GM19023 (cell line): ENCODE data around the gene ANO6.
"Not testable (repeated sequence)": the region's sequence is repeated elsewhere in the genome, so short reads cannot be mapped to it uniquely, and the experiment has no call there.

Experiments used
- ATAC-seq: cut with Tn5 transposase; IDR thresholded peaks from one replicate; pipeline ENCODE4 v1.9.1; 2021; ENCODE audit warnings: mild to moderate bottlenecking, moderate library complexity; ENCODE audit not compliant: unreplicated experiment

The ANO6 gene

DNA sequence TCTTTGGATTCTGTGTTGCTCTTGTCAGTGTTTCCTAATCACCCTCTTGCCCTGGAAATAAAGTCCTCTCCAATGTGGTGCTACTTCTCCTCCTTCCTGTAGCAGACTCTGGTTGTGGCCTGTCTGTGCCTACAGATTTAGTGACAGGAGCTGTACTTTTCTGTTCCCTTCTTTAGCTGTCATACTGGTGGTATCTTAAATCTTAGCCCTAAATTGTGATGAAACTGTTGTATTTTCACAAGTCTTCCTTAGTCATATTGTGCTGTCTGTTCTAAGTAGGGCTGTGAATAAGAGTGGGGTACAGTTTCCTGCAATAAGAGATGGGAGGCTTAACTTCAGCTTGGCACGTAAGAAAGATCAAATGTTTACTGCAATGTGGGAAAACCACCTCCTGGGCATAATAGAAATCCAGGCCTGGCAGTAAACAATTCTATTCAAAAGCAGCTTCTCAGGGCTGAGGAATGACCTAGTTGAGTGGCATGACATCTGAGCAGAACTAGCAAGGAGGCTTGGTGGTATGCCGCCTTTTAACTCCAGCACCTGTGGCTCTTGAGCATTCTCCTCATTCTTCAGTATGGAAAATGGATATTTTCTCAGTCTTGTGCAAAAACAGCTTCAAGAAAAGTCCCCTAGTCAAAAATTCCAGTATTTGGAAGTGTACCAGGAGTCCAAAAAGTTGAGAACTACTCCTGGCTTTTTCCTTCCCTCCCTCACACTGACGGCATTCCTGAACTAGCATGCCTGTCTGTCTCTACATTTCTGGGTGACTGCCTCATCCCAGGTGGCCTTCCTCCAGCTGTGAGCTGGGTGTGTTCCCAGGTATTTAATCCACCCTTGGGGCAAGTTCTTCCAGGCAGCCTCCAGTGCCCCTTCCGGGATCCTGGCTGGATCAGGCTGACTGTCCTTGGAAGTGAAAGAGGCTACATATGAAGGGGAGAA lies 19.5 kb downstream of the ANO6 start:
- ATAC-seq: peak; percentile 38

DNA sequence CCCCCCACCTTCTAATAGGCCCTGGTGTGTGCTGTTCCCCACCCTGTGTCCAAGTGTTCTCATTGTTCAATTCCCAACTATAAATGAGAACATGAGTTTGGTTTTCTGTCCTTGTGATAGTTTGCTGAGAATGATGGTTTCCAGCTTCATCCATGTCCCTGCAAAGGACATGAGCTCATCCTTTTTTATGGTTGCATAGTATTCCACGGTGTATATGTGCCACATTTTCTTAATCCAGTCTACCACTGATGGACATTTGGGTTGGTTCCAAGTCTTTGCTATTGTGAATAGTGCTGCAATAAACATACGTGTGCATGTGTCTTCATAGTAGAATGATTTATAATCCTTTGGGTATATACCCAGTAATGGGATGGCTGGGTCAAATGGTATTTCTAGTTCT lies 20.5 kb downstream of the ANO6 start:
- ATAC-seq: not testable (repeated sequence)

DNA sequence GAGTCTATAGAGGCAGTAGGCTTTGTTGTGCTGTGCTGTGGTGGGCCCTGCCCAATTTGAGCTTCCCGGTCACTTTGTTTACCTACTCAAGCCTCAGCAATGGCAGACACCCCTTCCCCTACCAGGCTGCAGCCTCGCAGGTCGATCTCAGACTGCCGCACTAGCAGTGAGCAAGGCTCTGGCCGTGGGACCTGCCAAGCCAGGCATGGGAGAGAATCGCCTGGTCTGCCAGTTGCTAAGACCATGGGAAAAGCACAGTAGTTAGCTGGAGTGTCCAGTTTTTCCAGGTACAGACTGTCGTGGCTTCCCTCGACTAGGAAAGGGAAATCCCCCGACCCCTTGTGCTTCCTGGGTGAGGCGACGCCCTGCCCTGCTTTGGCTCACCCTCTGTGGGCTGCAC lies 26.3 kb downstream of the ANO6 start:
- no peak for ATAC-seq

DNA sequence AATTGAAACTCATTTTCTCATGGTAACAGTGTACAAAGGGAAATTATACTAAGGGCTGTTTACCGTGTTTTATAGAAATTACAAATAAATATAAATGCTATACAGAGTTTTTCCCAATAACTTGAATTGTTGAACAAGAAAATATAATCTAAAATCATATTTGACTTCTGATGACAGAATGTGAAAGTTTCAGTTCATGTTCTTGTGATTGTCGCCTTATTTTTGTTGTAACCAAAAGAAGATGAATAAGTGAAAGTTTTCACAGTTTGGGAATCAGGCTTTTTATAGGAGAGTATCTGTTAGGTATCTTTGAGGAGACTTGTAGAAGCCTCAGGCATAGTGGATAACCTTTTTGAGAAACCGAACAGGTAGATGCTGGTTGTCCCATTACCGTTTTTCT lies 28.1 kb downstream of the ANO6 start:
- no peak for ATAC-seq

- peak; percentile 55 for ATAC-seq
These were observed 28.9 kb downstream of the ANO6 start for GRCh38 chr12:45244561-45245343.

DNA sequence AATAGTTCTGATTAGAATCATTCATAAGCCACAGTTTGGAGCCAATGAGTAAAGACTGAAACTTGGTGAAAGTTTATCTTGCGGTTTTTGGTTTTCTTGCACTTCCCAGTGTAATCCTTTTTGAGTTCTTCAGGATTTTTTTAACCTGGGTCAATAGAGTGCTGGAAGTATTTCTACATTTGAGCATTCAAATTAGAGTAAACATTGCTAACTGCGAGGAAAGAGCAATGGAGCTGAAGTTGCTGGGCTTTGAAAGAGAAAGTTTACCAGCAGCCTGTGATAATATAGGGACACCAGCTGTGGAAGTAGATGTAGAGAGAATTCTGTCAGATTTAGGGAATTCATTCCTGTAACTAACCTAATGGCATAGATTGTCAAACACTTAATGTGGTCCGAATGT lies 30.3 kb downstream of the ANO6 start:
- ATAC-seq: no peak

DNA sequence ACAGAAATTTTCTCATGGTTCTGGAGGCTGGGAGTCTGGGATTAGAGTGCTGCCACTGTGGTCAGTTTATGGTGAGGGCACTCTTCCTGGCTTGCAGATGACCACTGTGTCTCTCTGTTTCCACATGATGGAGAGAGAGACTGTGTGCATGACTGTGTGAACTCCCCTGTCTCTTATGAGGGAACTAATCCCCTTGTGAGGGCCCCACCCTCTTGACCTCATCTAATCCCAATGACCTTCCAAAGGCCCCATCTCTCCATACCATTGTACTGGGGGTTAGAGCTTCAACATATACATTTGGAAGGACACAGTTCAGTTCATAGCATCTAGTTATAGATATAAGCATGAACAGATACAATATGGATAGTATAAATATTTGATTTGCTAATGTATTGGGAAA lies 31.7 kb downstream of the ANO6 start:
- no peak for ATAC-seq

DNA sequence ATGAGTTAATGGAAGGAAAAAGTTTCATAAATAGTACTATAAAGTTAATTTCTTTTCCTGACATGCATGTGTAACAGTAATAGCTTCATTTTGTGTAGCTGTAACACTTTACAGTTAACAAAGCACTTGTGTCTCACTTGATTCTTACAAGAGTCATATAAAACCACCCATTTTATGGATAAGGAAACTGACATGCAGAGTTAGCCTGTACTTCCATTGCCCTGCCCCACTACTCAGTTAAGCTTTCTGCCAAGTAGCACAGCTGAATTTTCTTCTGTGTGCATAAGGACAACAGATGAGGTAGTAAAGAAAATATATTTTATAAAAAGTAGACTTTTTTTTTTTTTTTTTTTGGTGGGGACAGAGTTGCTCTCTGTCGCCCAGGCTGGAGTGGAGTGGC lies 32.2 kb downstream of the ANO6 start:
- no peak for ATAC-seq

GRCh38 chr12:45254254-45254653 lies 38.4 kb downstream of the ANO6 start:
- no peak for ATAC-seq

GRCh38 chr12:45256721-45257120 lies 40.8 kb downstream of the ANO6 start:
- ATAC-seq: no peak

DNA sequence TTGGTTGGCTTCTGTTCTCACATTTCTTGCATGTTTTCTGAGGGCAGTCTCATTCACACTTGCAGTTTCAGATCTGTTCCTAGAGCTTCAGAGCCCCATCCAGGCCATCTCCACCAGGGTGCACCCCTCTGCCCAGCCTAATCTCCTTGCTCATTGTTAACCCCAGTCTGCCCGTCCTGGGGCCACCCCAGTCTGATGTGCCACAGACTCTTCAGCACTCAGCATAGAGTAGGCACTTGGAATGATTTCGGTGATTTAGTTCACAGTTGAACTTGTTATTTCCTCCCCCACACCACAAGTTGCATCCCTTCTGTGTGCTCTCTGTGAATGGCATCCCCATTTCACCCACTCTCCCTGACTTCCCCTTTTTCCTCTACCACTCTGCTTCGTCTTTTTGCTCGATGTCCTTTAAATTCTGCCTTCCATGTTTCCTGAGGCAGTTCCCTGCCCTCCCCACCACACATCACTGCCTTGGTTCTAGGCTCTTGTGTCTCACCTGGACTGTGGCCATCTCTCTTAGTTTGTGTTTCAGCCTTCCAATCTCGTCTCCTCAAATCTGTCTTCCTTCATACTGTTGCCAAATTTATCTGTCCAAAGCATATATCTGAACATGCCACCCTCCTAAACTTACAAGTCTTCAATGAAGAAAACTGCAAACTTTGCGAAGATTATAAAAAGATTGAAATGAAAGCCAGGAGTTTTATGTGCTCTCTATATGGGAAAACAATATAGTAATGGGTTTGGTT lies 41.5 kb downstream of the ANO6 start:
- ATAC-seq: peak; percentile 86

DNA sequence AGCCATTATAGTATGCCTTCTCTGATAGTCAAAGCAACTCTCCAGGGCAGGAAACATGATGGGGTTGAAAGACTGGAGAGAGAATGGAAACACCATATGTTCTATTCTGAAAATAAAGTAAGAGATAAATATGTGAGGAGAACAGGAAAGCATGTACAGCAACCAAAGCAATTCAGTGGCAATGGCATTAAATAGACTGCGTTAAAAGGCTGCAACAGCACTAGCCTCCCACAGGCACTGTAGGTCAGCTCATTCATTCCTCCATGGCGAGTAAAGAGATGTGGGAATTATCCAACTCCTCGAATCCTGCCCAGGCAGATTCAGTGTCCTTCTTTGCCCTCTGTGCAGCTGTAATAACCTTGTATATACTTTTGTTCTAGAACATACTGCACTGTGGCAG lies 43.8 kb downstream of the ANO6 start:
- ATAC-seq: no peak

- no peak for ATAC-seq
These were observed 44.4 kb downstream of the ANO6 start for GRCh38 chr12:45260104-45260815.

DNA sequence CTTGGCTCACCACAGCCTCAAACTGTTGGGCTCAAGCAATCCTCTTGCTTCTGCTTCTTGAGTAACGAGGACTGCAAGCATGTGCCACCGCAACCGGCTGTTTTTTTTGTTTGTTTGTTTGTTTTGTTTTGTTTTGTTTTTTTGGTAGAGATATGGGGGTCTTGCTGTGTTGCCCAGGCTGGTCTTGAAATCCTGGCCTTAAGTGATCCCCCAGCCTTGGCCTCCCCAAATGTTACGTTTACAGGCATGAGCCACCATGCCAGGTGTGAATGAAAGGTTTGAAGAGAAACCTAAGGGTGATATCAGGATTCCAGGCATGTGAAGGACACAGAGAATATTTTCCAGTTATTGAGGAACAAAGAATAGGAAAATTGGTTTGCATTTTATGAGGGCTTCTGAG lies 45.0 kb downstream of the ANO6 start:
- ATAC-seq: no peak

DNA sequence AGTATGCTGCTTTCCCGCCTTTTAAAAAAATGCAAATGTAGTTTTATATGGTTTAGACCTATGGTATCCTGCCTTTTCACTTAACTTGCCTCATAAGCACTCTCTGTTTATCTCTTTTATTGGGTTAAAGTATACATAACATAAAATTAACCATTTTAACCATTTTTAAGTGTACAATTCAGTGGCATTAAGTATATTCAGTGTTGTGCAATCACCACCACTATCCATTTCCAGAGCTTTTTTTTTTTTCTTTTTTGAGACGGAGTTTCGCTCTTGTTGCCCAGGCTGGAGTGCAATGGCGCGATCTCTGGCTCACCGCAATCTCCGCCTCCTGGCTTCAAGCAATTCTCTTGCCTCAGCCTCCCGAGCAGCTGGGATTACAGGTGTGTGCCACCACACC lies 46.3 kb downstream of the ANO6 start:
- ATAC-seq: not testable (repeated sequence)

GRCh38 chr12:45263587-45263986 lies 47.7 kb downstream of the ANO6 start:
- ATAC-seq: no peak

DNA sequence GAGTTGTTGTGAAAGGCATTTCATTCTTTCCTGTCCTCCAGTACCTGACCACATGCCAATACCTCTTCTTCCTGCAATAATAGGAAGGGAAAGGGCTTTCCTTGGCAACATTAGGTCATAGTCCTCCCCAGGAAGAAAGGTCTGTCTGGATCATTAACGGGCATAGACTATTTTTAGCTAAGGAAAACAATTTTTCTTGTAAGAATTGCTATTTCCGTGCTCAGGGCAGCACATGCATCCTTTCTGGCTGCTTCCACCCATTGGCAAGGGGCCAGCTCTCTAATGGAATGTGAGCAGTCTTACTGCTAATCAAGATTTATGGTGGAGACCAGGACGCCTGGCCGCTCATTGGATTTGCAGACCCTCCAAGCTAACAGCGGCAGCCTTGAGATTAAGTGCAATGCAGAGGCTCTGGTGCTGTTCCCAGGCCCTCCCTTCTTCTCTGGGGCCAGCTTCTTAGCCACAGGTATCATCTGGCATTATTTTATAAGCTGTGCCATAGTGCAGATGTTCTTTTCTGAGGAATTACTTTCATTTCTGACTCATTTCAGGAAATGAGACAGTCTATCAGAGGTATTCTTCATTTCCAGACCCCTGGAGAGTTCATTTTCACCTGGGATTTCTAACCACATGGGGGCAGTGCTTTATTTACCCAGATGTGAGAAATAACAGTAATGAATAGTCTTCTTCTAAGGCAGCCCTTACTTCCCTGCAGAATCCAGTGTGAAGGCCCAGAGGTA lies 52.9 kb downstream of the ANO6 start:
- ATAC-seq: peak; percentile 60

- ATAC-seq: no peak
These were observed 53.5 kb downstream of the ANO6 start for GRCh38 chr12:45269412-45269751.

DNA sequence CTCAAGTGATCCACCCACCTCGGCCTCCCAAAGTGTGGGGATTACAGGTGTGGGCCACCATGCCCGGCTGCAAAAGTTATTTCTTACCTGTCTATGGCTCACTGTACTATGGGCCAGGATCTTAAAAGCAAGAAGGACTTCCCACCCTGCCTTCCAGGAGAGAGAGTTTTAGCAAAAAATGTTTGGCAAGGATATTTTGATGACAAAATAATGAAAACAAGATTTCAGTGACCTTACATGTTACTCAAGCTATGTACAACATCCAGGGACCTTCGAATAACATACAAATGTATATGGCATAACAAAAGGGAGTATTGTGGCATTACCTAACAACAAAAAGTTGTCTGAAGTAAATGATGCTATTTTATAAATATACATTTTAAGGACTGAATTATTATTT lies 55.1 kb downstream of the ANO6 start:
- ATAC-seq: no peak

DNA sequence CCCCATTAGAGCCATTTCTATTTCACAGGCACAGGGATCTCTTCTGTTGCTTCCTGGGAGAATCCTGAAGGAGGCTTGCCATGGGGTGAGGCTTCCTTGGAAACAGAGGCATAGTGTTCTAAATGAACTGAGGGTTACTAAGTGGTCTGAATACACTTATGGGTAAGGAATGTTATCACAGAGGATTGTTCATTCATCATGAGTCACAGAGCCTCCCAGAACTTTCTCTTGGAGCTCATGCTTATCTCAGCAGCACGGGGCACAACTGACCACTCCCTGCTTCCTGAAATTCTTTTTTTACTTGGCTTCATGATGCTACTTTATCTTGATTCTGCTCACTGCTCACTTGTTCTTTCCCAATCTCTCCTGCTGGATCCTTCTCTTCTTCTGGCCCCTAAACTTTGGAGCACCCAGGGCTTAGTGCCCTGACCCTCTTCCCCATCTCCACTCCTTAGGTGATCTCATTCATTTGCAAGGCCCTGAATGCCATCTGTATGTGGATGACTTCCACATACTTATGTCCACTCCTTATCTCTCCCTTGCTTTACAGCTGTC lies 57.9 kb downstream of the ANO6 start:
- ATAC-seq: no peak
